KOPT-K1 (cell line): ENCODE data around the gene TMOD1.

Source experiments
- H3K27ac ChIP-seq: fragments of 200-600 bp; sonication (generic); 2 replicates; pipeline ENCODE4 v1.5.1; 2016; ENCODE audit warnings: antibody characterized with exemption, mild to moderate bottlenecking, low read depth, low read length; ENCODE audit not compliant: poor library complexity, severe bottlenecking
- H3K36me3 ChIP-seq: fragments of 200-600 bp; sonication (generic); 2 replicates; pipeline ENCODE4 v1.5.1; 2017; ENCODE audit warnings: antibody characterized with exemption, mild to moderate bottlenecking, low read length, moderate library complexity; ENCODE audit not compliant: insufficient read depth
- H3K9me3 ChIP-seq: fragments of 200-600 bp; sonication (generic); 2 replicates; pipeline ENCODE4 v1.5.1; 2017; ENCODE audit warnings: antibody characterized with exemption, low read length, mild to moderate bottlenecking; ENCODE audit not compliant: insufficient read depth, poor library complexity, severe bottlenecking

Gene TMOD1

GRCh38 chr9:97558701-97559101, 57.2 kb downstream of the TMOD1 start:
- no peak overlapping the region for H3K27ac ChIP-seq
- no peaks in the 10 kb centered on the region for H3K36me3 ChIP-seq
- peaks cover 2% of the 10 kb centered on the region for H3K9me3 ChIP-seq

GRCh38 chr9:97559111-97559514, 57.6 kb downstream of the TMOD1 start:
- Histone ChIP-seq H3K27ac (no peak overlapping the region), H3K9me3 (no peaks in the 10 kb centered on the region)

GRCh38 chr9:97560154-97560553, 58.7 kb downstream of the TMOD1 start:
- H3K36me3 ChIP-seq = no peaks in the 10 kb centered on the region
- H3K9me3 ChIP-seq = no peaks in the 10 kb centered on the region
- no peak overlapping the region for H3K27ac ChIP-seq

More at GRCh38 chr9:97559111-97559514, 57.6 kb downstream of the TMOD1 start:
- H3K36me3 ChIP-seq = no peaks in the 10 kb centered on the region

GRCh38 chr9:97560851-97561250, 59.4 kb downstream of the TMOD1 start:
- Histone ChIP-seq H3K27ac (no peak overlapping the region), H3K36me3 (no peaks in the 10 kb centered on the region)

GRCh38 chr9:97561501-97561900, 60.0 kb downstream of the TMOD1 start:
- Histone ChIP-seq H3K36me3 (no peaks in the 10 kb centered on the region), H3K27ac (no peak overlapping the region), H3K9me3 (no peaks in the 10 kb centered on the region)

More at GRCh38 chr9:97560851-97561250, 59.4 kb downstream of the TMOD1 start:
- no peaks in the 10 kb centered on the region for H3K9me3 ChIP-seq

GRCh38 chr9:97562542-97562941, 61.1 kb downstream of the TMOD1 start:
- Histone ChIP-seq H3K36me3 (no peaks in the 10 kb centered on the region), H3K9me3 (no peaks in the 10 kb centered on the region), H3K27ac (no peak overlapping the region)

GRCh38 chr9:97563458-97564135, 62.1 kb downstream of the TMOD1 start:
- Histone ChIP-seq H3K27ac (no peak overlapping the region), H3K36me3 (no peaks in the 10 kb centered on the region), H3K9me3 (no peaks in the 10 kb centered on the region)

- Histone ChIP-seq H3K9me3 (no peaks in the 10 kb centered on the region), H3K27ac (no peak overlapping the region), H3K36me3 (no peaks in the 10 kb centered on the region)
Measured at GRCh38 chr9:97564291-97565175, 63.1 kb downstream of the TMOD1 start.

- Histone ChIP-seq H3K36me3 (no peaks in the 10 kb centered on the region), H3K9me3 (no peaks in the 10 kb centered on the region), H3K27ac (no peak overlapping the region)
Measured at GRCh38 chr9:97565262-97565661, 63.8 kb downstream of the TMOD1 start.

GRCh38 chr9:97567182-97567893, 65.9 kb downstream of the TMOD1 start:
- Histone ChIP-seq H3K27ac (no peak overlapping the region), H3K36me3 (no peaks in the 10 kb centered on the region), H3K9me3 (no peaks in the 10 kb centered on the region)

GRCh38 chr9:97567894-97568202, 66.4 kb downstream of the TMOD1 start:
- no peaks in the 10 kb centered on the region for H3K36me3 ChIP-seq

GRCh38 chr9:97568461-97569275, 67.2 kb downstream of the TMOD1 start:
- no peaks in the 10 kb centered on the region for H3K9me3 ChIP-seq
- H3K27ac ChIP-seq = no peak overlapping the region
- no peaks in the 10 kb centered on the region for H3K36me3 ChIP-seq

More at GRCh38 chr9:97567894-97568202, 66.4 kb downstream of the TMOD1 start:
- Histone ChIP-seq H3K27ac (no peak overlapping the region), H3K9me3 (no peaks in the 10 kb centered on the region)

- no peaks in the 10 kb centered on the region for H3K36me3 ChIP-seq
- no peaks in the 10 kb centered on the region for H3K9me3 ChIP-seq
- no peak overlapping the region for H3K27ac ChIP-seq
Measured at GRCh38 chr9:97570899-97571298, 69.4 kb downstream of the TMOD1 start.

- Histone ChIP-seq H3K9me3 (no peaks in the 10 kb centered on the region), H3K36me3 (no peaks in the 10 kb centered on the region), H3K27ac (no peak overlapping the region)
Measured at GRCh38 chr9:97571664-97572063, 70.2 kb downstream of the TMOD1 start.
